Esophagus squamous epithelium (tissue), 4 donors: Measurements from ENCODE around the gene ASMTL.

ENCODE experiments used
- POLR2A ChIP-seq, 4 donors: fragments of 450-650 bp; IDR thresholded peaks; one replicate each; pipeline ENCODE4 v1.6.1; 2017; ENCODE audit warnings: antibody characterized with exemption in 4 of 4, mild to moderate bottlenecking in 4 of 4, moderate library complexity in 3 of 4
- TF ChIP-seq, protein P1 (sequence below), 6 experiments: fragments of 450-650 bp in 4 of 6; fragments of 200-600 bp in 2 of 6; sonication (generic) in 2 of 6; IDR thresholded peaks; one replicate each; pipeline ENCODE4 v1.5.1; 2016 to 2019; ENCODE audit warnings: antibody characterized with exemption in 6 of 6, mild to moderate bottlenecking in 4 of 6, moderate library complexity in 4 of 6

GRCh38 chrX:1424147-1424851 is 28.4 kb downstream of the ASMTL start:
- TF ChIP-seq POLR2A (IDR thresholded peaks at IDR 0.05), result no peak
- TF ChIP-seq, protein P1, sequence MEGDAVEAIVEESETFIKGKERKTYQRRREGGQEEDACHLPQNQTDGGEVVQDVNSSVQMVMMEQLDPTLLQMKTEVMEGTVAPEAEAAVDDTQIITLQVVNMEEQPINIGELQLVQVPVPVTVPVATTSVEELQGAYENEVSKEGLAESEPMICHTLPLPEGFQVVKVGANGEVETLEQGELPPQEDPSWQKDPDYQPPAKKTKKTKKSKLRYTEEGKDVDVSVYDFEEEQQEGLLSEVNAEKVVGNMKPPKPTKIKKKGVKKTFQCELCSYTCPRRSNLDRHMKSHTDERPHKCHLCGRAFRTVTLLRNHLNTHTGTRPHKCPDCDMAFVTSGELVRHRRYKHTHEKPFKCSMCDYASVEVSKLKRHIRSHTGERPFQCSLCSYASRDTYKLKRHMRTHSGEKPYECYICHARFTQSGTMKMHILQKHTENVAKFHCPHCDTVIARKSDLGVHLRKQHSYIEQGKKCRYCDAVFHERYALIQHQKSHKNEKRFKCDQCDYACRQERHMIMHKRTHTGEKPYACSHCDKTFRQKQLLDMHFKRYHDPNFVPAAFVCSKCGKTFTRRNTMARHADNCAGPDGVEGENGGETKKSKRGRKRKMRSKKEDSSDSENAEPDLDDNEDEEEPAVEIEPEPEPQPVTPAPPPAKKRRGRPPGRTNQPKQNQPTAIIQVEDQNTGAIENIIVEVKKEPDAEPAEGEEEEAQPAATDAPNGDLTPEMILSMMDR (IDR thresholded peaks at IDR 0.05), result no peak
